Inflammatory macrophage (primary cell): ENCODE data around the gene TRIM4.
"Not testable (repeated sequence)": the region's sequence is repeated elsewhere in the genome, so short reads cannot be mapped to it uniquely, and the experiment has no call there.

Experiments used
- DNase-seq, 2 donors: peaks; one replicate each; pipeline ENCODE4 v3.0.0-alpha.2; 2020 to 2022

Gene TRIM4

DNA sequence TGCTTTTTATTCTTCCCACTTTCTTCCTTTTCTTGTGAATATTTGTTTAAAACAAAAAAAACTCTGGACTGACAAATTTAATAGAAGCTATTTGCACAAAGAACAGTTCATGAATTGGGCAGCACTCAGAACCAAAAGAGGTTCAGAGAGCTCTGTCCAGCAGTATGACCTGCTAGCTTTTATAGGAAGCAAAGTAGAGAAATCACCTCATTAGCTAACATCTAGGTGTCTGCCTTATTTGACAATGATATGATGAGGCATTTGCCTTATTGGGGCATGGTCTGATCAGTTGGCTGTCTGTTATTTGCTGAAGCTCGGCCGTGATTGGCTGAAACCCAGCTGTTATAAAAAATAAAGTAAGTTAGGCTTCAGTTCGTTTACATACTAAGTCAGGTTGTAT is 819 bp upstream of the TRIM4 start:
- DNase-seq = no peak

DNA sequence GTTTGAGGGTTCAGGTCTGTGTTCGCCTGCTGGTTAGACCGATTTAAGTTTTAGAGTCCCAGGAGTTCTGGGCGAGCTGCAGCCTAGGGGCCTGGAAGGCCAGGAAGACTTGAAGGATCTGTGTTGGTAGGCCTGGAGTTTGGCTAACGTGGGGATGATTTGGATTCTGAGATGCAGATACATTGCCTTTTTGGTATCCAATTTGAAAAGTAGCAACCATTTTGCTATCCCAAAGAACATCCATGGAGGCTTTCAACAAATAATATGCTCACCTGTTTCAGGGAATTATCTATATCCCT is 433 bp upstream of the TRIM4 start:
- no peak for DNase-seq

DNA sequence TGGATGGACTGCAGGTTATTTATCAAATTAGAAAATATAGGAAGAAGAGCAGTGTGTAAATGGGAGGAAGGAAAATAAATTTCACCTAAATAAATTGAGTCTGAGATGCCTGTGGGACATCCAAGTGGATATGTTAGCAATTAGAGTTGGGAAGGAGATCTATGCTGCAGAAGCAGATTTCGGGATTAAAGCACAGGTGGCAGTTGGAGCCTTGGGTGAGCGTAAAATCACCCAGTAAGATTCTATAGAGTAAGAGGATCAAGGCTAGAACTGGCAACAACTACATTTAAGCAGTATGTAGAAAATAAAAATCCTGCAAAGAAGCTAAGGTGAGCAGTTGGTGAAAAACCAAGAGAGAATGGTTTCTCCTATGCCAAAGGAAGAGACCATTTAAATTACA is 8.4 kb downstream of the TRIM4 start:
- DNase-seq = no peak

DNA sequence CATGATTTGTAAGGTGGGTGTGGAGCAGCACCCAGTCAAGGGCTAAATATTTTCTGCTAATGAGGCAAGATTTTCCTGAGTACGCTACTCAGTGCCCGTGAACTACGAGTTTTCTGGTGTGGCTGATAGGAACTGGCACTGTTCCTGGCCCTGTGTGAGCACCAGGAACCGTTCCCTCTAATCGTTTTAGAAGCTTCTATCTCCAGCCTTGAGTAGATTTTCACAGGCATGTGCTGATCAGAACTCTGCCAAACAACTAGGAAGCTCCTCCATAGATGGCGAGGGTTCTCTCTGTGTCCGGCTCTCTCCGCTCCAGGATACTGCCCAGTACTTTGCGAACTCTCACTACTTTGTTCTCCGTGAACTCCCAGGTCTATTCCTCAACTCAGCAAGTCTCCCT is 17.7 kb downstream of the TRIM4 start:
- DNase-seq = no peak

DNA sequence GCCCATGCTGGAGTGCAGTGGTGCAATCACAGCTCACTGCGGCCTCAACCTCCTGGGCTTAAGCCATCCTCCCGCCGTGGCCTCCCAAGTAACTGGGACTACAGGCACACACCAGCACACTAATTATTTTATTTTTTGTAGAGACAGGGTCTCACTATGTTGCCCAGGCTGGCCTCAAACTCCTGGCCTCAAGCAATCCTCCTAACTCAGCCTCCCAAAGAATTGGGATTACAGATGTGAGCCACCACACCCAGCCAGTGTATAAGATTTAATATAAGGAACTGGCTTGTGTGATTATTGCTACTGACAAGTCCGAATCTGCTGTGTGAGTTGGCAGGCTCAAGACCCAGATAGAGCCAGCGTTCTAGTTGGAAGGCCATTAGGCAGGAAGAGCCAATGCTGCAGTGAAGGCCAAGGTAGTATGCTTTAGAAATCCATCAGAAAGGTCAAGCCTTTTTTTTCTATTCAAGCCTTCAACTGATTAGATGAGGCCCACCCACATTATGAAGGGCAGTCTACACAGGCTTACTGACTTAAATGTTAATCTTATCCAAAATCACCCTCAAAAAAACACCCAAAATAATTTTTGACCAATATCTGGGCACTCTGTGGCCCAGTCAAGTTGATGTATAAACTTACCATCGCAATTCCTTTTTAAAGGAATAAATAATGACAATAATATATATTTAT is 19.4 kb downstream of the TRIM4 start:
- no peak for DNase-seq

DNA sequence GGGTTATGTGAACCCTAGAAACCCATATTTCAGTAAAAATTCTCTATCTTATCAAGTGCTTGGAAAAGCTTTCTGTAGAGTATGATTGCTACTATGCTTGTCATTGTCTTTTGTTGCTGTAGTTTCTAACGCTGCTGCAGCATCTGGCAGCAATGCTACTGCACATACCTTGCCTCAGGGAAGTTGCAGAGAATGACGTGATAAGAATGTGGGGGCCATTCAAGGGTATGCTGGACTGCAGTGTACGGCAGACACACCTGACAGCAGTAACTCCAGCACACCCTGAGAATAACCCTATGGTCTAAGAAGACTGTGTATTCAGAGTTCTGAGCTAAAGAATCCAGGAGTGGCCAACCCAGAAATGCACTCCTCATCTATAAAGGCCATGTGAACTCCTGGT is 20.5 kb downstream of the TRIM4 start:
- DNase-seq = no peak

DNA sequence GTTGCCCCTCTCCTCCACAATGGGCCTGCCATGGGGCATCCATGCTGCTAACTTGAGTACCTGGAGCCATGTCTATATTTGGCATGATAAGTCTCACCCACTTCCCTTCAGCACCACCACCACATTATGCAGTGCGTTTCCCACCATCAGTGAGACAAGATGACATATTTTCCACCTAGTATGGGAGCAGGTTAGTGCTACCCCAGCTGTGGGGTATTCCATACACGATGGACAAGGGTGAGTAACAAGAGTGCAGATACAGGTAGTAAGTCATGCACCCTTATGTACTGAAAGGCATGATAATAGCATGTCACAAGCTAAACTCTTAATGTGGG is 21.3 kb downstream of the TRIM4 start:
- no peak for DNase-seq

DNA sequence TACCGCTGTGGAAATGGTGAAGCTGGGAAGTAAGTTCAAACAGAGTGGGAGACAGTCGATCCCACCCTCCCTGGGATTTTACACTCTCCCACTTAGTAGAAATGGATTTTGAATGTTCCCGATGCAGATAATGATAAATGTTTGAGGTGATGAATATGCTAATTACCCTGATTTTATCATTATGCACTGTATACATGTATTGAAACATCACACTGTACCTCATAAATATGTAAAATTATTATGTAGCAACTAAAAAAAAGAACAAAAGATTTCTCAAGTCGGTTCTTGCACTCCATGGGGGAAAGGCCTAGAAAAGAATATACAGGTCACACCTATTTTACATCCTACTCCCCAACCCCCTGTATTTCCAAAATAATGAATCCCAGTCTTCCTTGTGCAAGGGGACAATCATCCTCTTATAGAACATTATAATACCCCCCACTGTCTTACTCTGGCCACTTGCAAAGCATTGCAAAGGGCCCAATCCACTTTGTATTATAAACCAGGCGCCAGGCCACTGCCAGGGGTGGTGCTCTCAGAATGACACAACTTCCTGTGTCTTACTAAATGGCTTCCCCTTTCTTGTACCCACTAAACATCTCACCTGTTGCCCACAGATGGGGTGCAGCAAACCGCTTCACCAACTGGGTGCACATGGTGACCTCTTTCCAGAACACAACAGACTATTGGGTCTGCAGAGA is 21.9 kb downstream of the TRIM4 start:
- DNase-seq = no peak

DNA sequence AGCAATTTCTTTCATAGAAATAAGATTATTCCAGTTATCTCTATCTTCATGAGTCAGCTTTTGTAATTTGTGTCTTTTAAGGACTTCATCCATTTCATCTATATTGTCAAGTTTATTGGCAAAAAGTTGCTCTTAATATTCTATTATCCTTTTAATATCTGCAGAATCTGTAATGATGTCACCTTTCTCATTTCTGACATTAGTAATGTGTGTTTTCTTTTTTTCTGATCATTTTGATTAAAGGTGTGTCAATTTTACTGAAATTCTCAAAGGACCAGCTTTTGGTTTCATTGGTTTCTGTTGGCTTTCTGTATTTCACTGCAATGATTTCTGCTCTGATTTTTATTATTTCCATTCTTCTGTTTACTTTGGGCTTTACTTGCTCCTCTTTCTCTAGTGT is 24.6 kb downstream of the TRIM4 start:
- DNase-seq = no peak

DNA sequence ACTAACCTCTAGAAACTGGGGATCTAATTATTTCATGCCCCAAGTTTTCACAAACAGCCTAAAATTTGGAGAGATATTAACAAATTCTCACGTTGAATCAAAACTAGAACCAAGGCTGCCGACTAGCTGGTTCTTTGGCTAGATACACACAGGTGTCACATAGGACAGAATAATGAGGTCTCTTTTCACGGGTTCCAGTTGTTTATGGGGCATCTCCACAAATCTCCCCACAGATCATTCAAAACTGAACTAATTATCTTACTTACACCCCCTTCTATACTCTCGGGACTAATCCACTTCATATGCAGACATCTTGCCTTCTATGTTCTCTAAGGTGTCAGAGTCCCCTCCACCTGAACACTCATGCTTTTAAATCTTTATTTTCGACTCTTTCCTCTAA is 26.1 kb downstream of the TRIM4 start:
- no peak for DNase-seq

DNA sequence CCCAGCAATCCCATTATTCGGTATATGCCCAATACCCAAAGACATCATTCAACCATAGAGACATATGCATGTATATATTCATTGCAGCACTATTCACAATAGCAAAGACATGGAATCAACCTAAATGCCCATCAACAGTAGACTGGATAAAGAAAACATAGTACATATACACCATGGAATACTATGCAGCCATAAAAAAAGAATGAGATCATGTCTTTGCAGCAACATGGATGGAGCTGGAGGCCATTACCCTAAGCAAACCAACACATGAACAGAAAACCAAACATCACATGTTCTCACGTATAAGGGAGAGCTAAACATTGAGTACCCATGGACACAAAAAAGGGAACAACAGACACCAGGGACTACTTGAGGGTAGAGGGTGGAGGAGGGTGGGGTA is 29.0 kb downstream of the TRIM4 start:
- DNase-seq = not testable (repeated sequence)

DNA sequence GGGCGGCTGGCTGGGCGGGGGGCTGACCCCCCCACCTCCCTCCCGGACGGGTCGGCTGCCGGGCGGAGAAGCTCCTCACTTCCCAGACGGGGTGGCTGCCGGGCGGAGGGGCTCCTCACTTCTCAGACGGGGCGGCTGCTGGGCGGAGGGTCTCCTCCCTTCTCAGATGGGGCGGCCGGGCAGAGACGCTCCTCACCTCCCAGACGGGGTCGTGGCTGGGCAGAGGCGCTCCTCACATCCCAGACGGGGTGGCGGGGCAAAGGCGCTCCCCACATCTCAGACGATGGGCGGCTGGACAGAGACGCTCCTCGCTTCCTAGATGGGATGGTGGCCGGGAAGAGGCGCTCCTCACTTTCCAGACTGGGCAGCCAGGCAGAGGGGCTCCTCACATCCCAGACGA is 31.0 kb downstream of the TRIM4 start:
- DNase-seq = not testable (repeated sequence)

DNA sequence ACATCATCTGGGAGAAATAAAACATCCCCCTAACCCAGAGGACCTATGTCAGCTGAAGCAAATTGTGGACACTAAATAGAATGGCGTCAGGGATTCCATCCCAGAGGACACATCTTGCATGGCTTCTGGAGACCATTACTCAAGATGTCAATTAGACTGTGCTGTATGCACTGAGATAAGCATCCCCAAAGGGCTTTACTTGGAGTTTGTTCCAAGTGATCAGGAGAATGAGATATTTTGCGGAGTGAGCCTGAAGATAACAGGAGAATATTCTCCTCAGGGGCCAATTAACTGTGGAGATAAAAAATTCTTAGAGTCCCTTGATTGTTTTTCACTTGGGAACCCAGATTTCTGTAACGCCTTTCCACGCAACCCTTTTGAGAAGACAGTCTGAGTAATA is 38.0 kb downstream of the TRIM4 start:
- no peak for DNase-seq

DNA sequence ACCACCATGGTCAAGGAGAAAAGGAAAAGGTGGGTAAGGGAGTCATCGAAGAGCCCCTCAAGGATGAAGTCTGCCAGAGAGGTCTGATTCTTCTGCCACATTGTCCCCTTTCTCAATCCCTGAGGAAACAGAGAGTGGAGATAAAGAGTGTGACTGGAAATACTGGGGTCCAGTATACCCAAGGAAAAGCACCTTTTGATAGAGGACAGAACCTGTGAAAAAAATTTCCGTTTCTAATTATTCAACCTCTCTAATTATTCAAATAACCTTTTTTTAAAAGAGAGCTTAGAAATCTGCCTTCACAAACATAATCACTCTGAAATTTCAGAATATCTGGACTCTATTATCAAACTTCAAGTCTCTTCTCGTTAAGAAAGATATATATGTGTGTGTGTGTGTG is 42.4 kb downstream of the TRIM4 start, which contains the start of gene OR2AE1:
OR2AE1 (minus strand) TSS at position 101 of the 400 bp plus-strand sequence; CDS start at position 101, 0 bp downstream.
- no peak for DNase-seq

DNA sequence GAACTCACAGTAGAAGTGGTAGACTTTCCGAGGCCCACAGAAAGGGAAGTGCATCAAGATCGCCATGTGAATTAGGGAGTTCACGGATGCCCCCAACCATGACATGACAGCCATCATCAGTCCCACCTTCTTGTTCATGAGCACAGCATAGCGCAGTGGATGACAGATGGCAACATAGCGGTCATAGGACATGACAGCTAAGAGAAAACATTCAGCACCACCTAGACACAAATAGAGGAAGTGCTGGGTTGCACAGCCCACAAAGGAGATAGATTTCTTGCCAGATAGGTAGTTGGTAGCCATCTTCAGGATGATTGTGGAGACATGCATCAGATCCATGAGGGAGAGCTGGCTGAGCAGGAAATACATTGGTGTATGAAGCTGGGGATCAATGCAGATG is 42.8 kb downstream of the TRIM4 start:
- peak in 1 of 2 donors; percentile 3 for DNase-seq

DNA sequence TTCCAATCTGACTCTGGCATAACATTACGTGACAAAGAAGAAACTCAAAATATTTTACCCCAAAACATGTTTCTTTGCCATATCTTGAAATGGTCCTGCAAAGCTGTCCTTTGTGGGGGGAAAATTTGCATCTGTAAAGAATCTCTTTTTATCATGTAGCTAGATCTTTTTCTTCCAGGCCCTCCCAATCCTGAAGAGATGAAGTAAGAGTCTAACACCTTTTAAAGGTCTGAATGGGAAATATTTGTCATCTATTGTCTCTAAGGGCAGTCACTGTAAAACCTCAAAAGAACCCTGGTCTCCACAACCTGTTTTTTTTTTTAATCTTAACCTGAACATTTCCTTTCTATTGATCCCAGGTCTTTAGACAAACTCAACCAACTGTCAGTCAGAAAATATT is 51.1 kb downstream of the TRIM4 start:
- no peak for DNase-seq

DNA sequence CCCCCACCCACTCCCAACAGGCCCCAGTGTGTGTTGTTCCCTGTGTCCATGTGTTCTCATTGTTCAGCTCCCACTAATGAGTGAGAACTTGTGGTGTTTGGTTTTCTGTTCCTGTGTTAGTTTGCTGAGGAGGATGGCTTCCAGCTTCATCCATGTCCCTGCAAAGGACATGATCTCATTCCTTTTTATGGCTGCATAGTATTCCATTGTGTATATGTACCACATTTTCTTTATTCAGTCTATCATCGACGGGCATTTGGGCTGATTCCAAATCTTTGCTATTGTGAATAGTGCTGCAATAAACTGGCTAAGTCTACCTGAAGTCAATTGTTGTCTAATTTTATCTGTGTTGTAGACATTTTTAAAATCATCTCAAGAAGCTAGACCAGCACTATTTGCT is 51.9 kb downstream of the TRIM4 start:
- DNase-seq = not testable (repeated sequence)

DNA sequence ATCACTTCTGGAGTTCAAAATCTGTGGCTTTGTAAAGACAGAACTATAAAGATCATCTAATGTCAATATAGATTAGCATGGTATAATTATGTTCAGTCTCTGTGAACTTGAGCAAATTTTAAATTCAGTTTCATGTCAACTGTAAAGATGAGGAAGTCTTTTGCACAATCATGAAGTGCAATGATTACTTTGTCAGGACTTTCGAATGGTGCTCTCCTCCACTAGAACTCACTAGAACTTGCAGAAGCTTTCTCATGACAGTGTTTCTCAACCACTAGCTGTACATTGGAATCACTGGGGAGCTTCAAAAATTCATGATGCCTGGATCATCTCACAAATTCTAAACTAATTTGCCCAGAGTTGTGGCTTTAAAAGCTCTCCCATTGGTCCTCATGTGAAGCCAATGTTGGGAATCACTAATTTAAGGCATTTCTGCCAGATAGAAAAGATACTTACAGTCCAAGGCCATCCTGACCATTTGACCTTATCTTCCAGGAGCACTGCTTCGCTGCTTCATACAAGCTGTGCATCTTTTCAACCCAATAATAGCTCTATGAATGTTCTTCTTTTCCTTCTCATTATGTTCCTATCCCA is 55.4 kb downstream of the TRIM4 start:
- DNase-seq = peak; percentile 31 to 62

DNA sequence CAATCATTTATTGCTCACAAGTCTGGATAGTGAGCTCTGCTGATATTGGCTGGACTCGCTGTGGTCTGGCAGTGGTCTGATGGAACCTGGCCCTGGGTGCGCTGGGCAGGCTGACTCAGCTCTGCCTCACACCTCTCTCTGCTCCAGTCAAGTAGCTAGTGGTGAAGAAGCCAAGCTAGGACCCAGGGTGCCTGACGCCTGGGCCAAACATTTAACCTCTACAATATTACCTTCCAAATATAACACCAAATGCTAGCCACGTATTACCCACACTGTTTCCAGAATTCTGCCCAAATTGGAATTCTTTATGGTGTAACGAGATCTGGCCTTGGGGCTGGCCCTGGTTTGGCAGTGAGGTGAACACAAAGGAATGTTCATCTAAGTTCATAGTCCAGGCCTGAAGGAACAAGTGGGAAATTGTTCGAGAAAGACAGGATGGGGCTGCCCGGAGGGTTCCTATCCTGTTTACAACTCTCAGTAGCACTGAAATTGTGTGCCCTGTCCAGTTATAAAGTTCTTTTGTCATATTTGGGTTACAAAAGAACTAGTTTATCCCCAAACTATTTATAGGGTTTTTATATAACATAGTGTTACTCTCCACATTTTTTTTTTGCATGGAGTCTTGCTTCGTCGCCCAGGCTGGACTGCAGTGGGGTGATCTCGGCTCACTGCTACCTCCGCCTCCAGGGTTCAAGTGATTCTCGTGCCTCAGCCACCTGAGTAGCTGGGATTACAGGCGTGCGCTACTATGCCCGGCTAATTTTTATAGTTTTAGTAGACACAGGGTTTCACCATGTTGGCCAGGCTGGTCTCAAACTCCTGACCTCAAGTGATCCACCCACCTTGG is 58.8 kb downstream of the TRIM4 start:
- DNase-seq = no peak

DNA sequence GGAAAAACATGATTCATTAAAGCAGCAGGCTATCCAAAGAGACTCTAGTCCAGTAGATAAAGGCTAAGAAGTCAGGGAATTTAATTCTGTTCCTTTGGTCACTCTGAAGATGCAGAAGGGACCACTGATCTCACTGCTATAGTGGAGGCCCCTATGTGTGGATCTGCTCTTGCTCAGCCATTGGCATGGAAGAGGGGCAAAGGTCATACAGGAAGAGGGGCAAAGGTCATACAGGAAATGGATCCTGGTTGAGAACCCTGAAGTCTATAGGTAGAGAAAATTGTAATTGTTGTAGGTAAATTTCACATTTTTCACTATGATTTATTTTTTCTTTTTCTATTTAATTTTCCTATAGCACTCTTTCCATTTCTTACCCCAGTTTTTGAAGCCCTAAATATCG is 64.1 kb downstream of the TRIM4 start:
- DNase-seq = no peak

DNA sequence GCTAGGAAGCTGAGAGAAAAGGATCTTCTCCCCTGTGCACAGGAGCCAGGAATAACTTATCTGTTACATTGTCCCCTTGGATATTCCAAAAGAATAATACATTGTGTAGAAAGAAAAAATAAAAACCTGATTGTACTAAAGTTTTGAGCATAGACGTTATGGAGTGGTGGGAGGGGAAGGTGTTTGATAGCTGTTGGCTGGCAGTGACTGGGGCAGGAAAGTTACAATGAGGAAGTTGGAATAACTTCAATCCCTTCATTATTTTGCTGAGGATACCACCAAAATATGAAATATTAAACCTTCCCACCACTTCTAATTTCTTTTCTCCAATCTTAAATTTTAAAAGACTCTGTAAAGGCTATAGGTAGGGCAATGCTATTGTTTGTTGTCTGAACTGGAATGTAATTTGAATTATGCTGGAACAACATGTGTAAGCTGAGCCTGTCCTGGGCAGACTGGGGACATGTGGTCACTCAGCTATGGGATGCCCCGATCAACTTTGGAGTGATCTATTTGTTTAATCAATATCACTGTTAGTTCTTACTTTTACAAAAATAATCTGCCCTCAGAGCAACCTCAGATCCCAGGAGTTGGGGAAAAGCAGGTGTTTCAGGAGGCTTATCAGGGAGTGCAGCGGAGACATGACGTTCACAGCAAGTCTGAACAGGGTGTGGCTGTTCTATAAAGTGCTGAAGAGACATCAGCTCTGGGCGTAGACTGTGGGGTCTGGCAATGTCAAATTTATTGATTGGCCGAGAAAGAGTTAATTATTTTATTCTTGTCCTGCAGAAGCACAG is 70.7 kb downstream of the TRIM4 start:
- DNase-seq = no peak

DNA sequence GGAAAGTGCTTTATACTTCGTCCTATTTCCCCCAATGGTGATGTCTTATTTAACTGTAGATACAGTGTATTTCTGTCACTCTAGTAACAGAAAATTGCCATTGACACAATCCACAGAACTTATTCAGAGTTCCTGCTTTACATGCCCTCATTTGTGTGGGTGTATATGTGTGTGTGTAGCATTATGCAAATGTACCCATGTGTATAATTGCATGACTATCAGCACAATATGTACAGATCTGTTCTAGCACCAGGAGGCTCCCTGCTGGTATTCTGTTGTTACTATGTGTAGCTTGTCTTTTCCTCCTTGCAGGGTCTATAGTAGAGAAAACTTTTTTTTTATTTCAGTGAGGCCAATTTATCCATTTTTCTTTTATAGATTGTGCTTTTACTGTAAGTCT is 75.0 kb downstream of the TRIM4 start:
- peak; percentile 39 to 46 for DNase-seq

DNA sequence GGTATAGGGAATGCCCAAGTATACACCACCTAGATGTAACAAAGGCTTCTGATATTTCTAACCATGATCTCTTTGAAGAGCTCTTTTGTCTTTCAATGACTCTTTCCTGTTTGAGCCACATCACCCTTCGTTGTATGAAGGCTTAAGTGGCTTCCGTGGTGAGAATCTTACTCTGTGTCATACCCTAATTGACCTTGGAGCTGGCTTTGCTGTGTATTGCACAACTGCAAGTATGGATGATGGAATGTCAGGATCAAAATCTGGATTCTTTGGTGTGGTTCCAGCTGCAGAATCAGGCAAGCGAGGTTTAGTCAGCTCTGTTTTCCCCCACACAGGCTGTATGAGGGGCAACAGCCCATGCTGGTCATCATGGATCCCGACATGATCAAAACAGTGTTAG is 75.5 kb downstream of the TRIM4 start:
- DNase-seq = no peak
